MM.1S (cell line): ENCODE data around the gene ATAD3B.

Experiments
- CTCF ChIP-seq: fragments of 300-600 bp; sonication (generic); IDR thresholded peaks from 2 replicates; pipeline ENCODE4 v1.5.1; 2016; ENCODE audit warnings: antibody characterized with exemption, low read length, mixed read lengths
- EZH2 ChIP-seq: fragments of 300-600 bp; sonication (generic); optimal IDR thresholded peaks from 2 replicates; pipeline ENCODE3; 2017; ENCODE audit warnings: low read depth, mild to moderate bottlenecking, antibody characterized with exemption, low read length, mixed read lengths
- EZH2phosphoT487 ChIP-seq: fragments of 300-600 bp; sonication (generic); IDR thresholded peaks from 2 replicates; pipeline ENCODE4 v1.6.1; 2018; ENCODE audit warnings: antibody characterized with exemption, low read length

- TF ChIP-seq EZH2 (no peak), CTCF (no peak), EZH2phosphoT487 (no peak)
Observed at GRCh38 chr1:1455366-1455884, 16.1 kb upstream of the ATAD3B start.
